Renal cortical epithelial cell (primary cell): ENCODE measurements around the gene JAG1. TPM values are rescaled to one million over a fixed set of nuclear protein-coding genes. Genes with fewer than 3 reads are reported as not detected.

Experiments
- DNase-seq: peaks from one replicate; pipeline ENCODE4 v3.0.0-alpha.2; 2011; ENCODE audit warnings: low read depth
- total RNA-seq: library from RNA; depleted of rRNA; stranded (reverse); fragments of >200 nt; gene quantifications from 2 replicates; pipeline ENCODE4 v1.2.3, GENCODE V29; 2014

Gene JAG1
- total RNA-seq, 1 donor from 2014 or later, result 51.0 TPM

- no peak for DNase-seq
Observed at GRCh38 chr20:10668677-10669368, 5.0 kb downstream of the JAG1 start.

GRCh38 chr20:10667560-10668167, 6.1 kb downstream of the JAG1 start:
- peak; percentile 87 for DNase-seq

- DNase-seq, result no peak
Observed at GRCh38 chr20:10667077-10667401, 6.8 kb downstream of the JAG1 start.

GRCh38 chr20:10666221-10667076, 7.3 kb downstream of the JAG1 start:
- DNase-seq, result no peak

GRCh38 chr20:10665791-10666190, 8.0 kb downstream of the JAG1 start:
- DNase-seq, result no peak

- DNase-seq, result no peak
Observed at GRCh38 chr20:10665027-10665561, 8.7 kb downstream of the JAG1 start.

- no peak for DNase-seq
Observed at GRCh38 chr20:10663756-10664155, 10.0 kb downstream of the JAG1 start.

GRCh38 chr20:10662661-10663458, 10.9 kb downstream of the JAG1 start:
- no peak for DNase-seq

- DNase-seq, result no peak
Observed at GRCh38 chr20:10662151-10662550, 11.6 kb downstream of the JAG1 start.

- DNase-seq, result no peak
Observed at GRCh38 chr20:10661261-10661660, 12.5 kb downstream of the JAG1 start.

GRCh38 chr20:10660661-10661060, 13.1 kb downstream of the JAG1 start:
- no peak for DNase-seq

GRCh38 chr20:10659651-10660601, 13.9 kb downstream of the JAG1 start:
- DNase-seq, result peak; percentile 84

GRCh38 chr20:10658876-10659632, 14.7 kb downstream of the JAG1 start:
- peak; percentile 85 for DNase-seq

- DNase-seq, result no peak
Observed at GRCh38 chr20:10658051-10658823, 15.6 kb downstream of the JAG1 start.

- DNase-seq, result no peak
Observed at GRCh38 chr20:10657453-10657852, 16.3 kb downstream of the JAG1 start.

GRCh38 chr20:10655720-10656669, 17.8 kb downstream of the JAG1 start:
- no peak for DNase-seq

- peak; percentile 81 for DNase-seq
Observed at GRCh38 chr20:10654630-10655029, 19.2 kb downstream of the JAG1 start.

- DNase-seq, result no peak
Observed at GRCh38 chr20:10654250-10654610, 19.6 kb downstream of the JAG1 start.
